DOHH2 (cell line): ENCODE results near the gene WBP11.

Experiments used
- EZH2phosphoT487 ChIP-seq: fragments of 200-600 bp; sonication (generic); IDR thresholded peaks from 2 replicates; pipeline ENCODE4 v1.6.1; 2017; ENCODE audit warnings: borderline replicate concordance, mild to moderate bottlenecking, antibody characterized with exemption, low read length, moderate library complexity, mixed read lengths
- TF ChIP-seq, protein P1 (sequence below): fragments of 200-600 bp; sonication (generic); IDR thresholded peaks from one replicate; pipeline ENCODE4 v1.5.1; 2014; ENCODE audit warnings: antibody characterized with exemption, mild to moderate bottlenecking, low read depth, low read length; ENCODE audit not compliant: poor library complexity, severe bottlenecking

DNA sequence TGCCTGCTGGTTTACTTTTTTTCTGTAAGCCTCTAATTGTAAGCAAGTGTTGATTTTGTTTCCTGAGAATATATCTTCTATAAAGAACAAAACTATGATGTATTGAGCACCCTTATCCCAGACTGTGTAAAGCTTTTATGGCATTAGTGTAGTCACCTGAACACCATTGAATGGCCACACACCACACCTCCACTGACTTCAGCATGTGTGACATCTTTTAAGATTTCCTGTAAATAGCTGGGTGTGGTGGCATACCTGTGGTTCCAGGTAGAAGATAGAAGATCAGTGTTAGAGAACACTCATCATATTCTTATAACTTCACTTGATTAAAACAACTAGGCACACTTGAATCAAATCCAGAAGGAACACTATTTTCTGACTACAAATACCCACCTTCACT lies 51.3 kb downstream of the WBP11 start:
- TF ChIP-seq, protein P1, sequence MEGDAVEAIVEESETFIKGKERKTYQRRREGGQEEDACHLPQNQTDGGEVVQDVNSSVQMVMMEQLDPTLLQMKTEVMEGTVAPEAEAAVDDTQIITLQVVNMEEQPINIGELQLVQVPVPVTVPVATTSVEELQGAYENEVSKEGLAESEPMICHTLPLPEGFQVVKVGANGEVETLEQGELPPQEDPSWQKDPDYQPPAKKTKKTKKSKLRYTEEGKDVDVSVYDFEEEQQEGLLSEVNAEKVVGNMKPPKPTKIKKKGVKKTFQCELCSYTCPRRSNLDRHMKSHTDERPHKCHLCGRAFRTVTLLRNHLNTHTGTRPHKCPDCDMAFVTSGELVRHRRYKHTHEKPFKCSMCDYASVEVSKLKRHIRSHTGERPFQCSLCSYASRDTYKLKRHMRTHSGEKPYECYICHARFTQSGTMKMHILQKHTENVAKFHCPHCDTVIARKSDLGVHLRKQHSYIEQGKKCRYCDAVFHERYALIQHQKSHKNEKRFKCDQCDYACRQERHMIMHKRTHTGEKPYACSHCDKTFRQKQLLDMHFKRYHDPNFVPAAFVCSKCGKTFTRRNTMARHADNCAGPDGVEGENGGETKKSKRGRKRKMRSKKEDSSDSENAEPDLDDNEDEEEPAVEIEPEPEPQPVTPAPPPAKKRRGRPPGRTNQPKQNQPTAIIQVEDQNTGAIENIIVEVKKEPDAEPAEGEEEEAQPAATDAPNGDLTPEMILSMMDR, result no peak
- no peak for TF ChIP-seq EZH2phosphoT487
